GM23338 (cell line): ENCODE data around the gene LRRFIP1. TPM values are rescaled to one million over a fixed set of nuclear protein-coding genes. Genes with fewer than 3 reads are reported as not detected.

Experiments used
- ATAC-seq: fragments of 200-7000 bp; cut with Tn5 transposase; 3 replicates; pipeline ENCODE4 v1.9.1; 2020
- DNase-seq: peaks from one replicate; pipeline ENCODE4 v3.0.0-alpha.2; 2015; ENCODE audit warnings: low spot score
- H2AFZ ChIP-seq: fragments of 200-600 bp; sonication (generic); 2 replicates; pipeline ENCODE4 v1.8.0; 2016; ENCODE audit warnings: antibody characterized with exemption, mild to moderate bottlenecking, moderate library complexity
- H3F3A ChIP-seq: fragments of 200-600 bp; sonication (generic); replicated peaks from 2 replicates; pipeline ENCODE4 v1.8.0; 2017; ENCODE audit warnings: antibody characterized with exemption, mixed run types, low read depth
- H3K27ac ChIP-seq: fragments of 200-600 bp; sonication (generic); 2 replicates; pipeline ENCODE4 v1.6.1; 2016; ENCODE audit warnings: low read depth
- H3K27me3 ChIP-seq: fragments of 200-600 bp; sonication (generic); 2 replicates; pipeline ENCODE4 v1.8.0; 2016; ENCODE audit warnings: mild to moderate bottlenecking, mixed run types, moderate library complexity; ENCODE audit not compliant: insufficient read depth
- H3K36me3 ChIP-seq: fragments of 200-600 bp; sonication (generic); 2 replicates; pipeline ENCODE4 v1.8.0; 2016; ENCODE audit warnings: mild to moderate bottlenecking; ENCODE audit not compliant: insufficient read depth
- H3K4me1 ChIP-seq: fragments of 200-600 bp; sonication (generic); 2 replicates; pipeline ENCODE4 v1.8.0; 2016; ENCODE audit warnings: mild to moderate bottlenecking, moderate library complexity; ENCODE audit not compliant: insufficient read depth
- H3K4me2 ChIP-seq: fragments of 200-600 bp; sonication (generic); 2 replicates; pipeline ENCODE4 v1.7.1; 2017; ENCODE audit warnings: mixed run types
- H3K4me3 ChIP-seq: fragments of 200-600 bp; sonication (generic); 2 replicates; pipeline ENCODE4 v1.6.1; 2016; ENCODE audit warnings: mixed run types
- H3K79me2 ChIP-seq: fragments of 200-600 bp; sonication (generic); replicated peaks from 2 replicates; pipeline ENCODE4 v1.8.0; 2017; ENCODE audit warnings: mild to moderate bottlenecking; ENCODE audit not compliant: insufficient read depth
- H3K9me2 ChIP-seq: fragments of 200-600 bp; sonication (generic); 2 replicates; pipeline ENCODE4 v1.8.0; 2017; ENCODE audit not compliant: insufficient read depth
- H4K20me1 ChIP-seq: fragments of 200-600 bp; sonication (generic); replicated peaks from 2 replicates; pipeline ENCODE4 v1.8.0; 2017; ENCODE audit warnings: mild to moderate bottlenecking; ENCODE audit not compliant: insufficient read depth
- H3K27ac Mint-ChIP-seq: 2 replicates; pipeline ENCODE4 v1.8.0; 2020; ENCODE audit warnings: inconsistent platforms, mild to moderate bottlenecking, moderate library complexity, mixed read lengths
- H3K27me3 Mint-ChIP-seq: 3 replicates; pipeline ENCODE4 v1.8.0; 2022; ENCODE audit warnings: low read depth, mild to moderate bottlenecking, moderate library complexity, mixed read lengths, inconsistent platforms; ENCODE audit not compliant: insufficient read depth, poor library complexity
- H3K36me3 Mint-ChIP-seq: 3 replicates; pipeline ENCODE4 v1.8.0; 2021; ENCODE audit warnings: low read depth, mild to moderate bottlenecking, inconsistent platforms, moderate library complexity, mixed read lengths
- H3K4me1 Mint-ChIP-seq: 3 replicates; pipeline ENCODE4 v1.8.0; 2020; ENCODE audit warnings: mild to moderate bottlenecking, inconsistent platforms, mixed read lengths
- H3K4me3 Mint-ChIP-seq: 3 replicates; pipeline ENCODE4 v1.8.0; 2021; ENCODE audit warnings: moderate library complexity, mild to moderate bottlenecking, inconsistent platforms, mixed read lengths
- H3K9me3 Mint-ChIP-seq: 3 replicates; pipeline ENCODE4 v1.8.0; 2020; ENCODE audit warnings: moderate library complexity, mild to moderate bottlenecking, inconsistent platforms, mixed read lengths
- CREB1 ChIP-seq: fragments of 250-450 bp; sonication (Bioruptor Pico); IDR thresholded peaks from 2 replicates; pipeline ENCODE4 v1.5.0; 2020; ENCODE audit warnings: low read depth, mild to moderate bottlenecking, moderate library complexity
- EZH2 ChIP-seq: fragments of 200-600 bp; sonication (generic); IDR thresholded peaks from one replicate; pipeline ENCODE4 v1.8.0; 2017; ENCODE audit warnings: antibody characterized with exemption, mild to moderate bottlenecking, low read depth; ENCODE audit not compliant: unreplicated experiment
- EZH2phosphoT487 ChIP-seq: fragments of 200-600 bp; sonication (generic); IDR thresholded peaks from one replicate; pipeline ENCODE4 v1.8.1; 2018; ENCODE audit warnings: antibody characterized with exemption; ENCODE audit not compliant: unreplicated experiment
- JUNB ChIP-seq: IDR thresholded peaks from one replicate; pipeline ENCODE4 v1.6.1; 2016; ENCODE audit warnings: antibody characterized with exemption; ENCODE audit not compliant: unreplicated experiment
- NANOG ChIP-seq: IDR thresholded peaks from 2 replicates; pipeline ENCODE4 v1.6.1; 2016; ENCODE audit warnings: antibody characterized with exemption, borderline replicate concordance
- POLR2AphosphoS5 ChIP-seq: IDR thresholded peaks from 2 replicates; pipeline ENCODE4 v1.6.1; 2016; ENCODE audit warnings: antibody characterized with exemption, low read depth
- STAT1 ChIP-seq: IDR thresholded peaks from one replicate; pipeline ENCODE4 v1.6.1; 2016; ENCODE audit warnings: antibody characterized with exemption; ENCODE audit not compliant: unreplicated experiment
- ZNF114 ChIP-seq: fragments of 250-450 bp; sonication (Bioruptor Pico); IDR thresholded peaks from 2 replicates; pipeline ENCODE4 v1.5.0; 2020; ENCODE audit warnings: mild to moderate bottlenecking, moderate library complexity
- ZNF331 ChIP-seq: fragments of 250-450 bp; sonication (Bioruptor Pico); IDR thresholded peaks from 2 replicates; pipeline ENCODE4 v1.5.0; 2020; ENCODE audit warnings: low read depth, mild to moderate bottlenecking, moderate library complexity
- polyA plus RNA-seq: library from polyadenylated mRNA; unstranded; fragments of >200 nt; fragmentation: Nextera tagmentation; extraction: Ambion mirVana; gene quantifications from 2 replicates; pipeline ENCODE4 v1.2.1, GENCODE V29; 2016
- total RNA-seq: library from RNA; depleted of rRNA; stranded (reverse); fragments of >200 nt; shearing (Covaris generic); gene quantifications from 2 replicates; pipeline ENCODE4 v1.2.3, GENCODE V29; 2014
- TF ChIP-seq, protein P1 (sequence below): IDR thresholded peaks from 2 replicates; pipeline ENCODE4 v1.6.1; 2016; ENCODE audit warnings: antibody characterized with exemption
- TF ChIP-seq, protein P2 (sequence below): IDR thresholded peaks from one replicate; pipeline ENCODE4 v1.6.1; 2018; ENCODE audit warnings: antibody characterized with exemption; ENCODE audit not compliant: unreplicated experiment
- TF ChIP-seq, protein P3 (sequence below), 2 experiments: fragments of 200-600 bp in 1 of 2; sonication (generic) in 1 of 2; conservative IDR thresholded peaks; 2 replicates each; pipeline versions ENCODE4 v1.5.1 to v1.6.1; 2016 to 2017; ENCODE audit warnings: antibody characterized with exemption in 2 of 2, low read depth in 2 of 2, mild to moderate bottlenecking in 2 of 2, moderate library complexity in 1 of 2
- TF ChIP-seq, protein P4 (sequence below): fragments of 250-450 bp; sonication (Bioruptor Pico); IDR thresholded peaks from 2 replicates; pipeline ENCODE4 v1.5.0; 2020; ENCODE audit warnings: mild to moderate bottlenecking, moderate library complexity

The LRRFIP1 gene
- total and polyA plus RNA-seq, 2 experiments from 2014 or later: 59.6 to 178 TPM

DNA sequence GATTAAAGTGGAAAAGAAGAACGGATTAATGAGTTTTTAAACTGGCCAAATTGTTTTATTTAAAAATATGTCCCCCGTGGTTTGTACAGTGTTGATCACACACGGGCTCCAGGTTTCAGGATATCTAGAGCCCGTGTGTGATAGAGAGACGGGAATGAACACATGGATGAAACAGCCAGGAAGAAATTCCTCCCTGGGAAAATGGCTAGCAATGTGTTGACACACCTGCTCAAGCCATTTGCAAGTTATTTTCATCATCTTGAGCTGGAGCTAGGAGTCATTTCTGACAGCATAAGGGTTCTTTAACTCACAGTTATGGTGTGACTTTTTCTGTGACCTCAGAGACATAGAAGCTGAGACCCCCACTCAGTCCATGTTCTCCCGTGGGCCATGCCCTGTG is 81.6 kb downstream of the LRRFIP1 start:
- peaks cover 26% of the 10 kb centered on the region for H3K4me1 ChIP-seq
- H3K36me3 ChIP-seq: no peaks in the 10 kb centered on the region
- no peaks in the 10 kb centered on the region for H3K27me3 ChIP-seq
- ATAC-seq (no peak), DNase-seq (peak; percentile 1)
- peaks cover 16% of the 10 kb centered on the region for H3K36me3 Mint-ChIP-seq
- peaks cover 32% of the 10 kb centered on the region for H4K20me1 ChIP-seq
- TF ChIP-seq ZNF114 (no peak), EZH2phosphoT487 (no peak), STAT1 (no peak), JUNB (no peak), ZNF331 (CRISPR knock-in tag) (no peak), EZH2 (no peak), CREB1 (no peak), NANOG (no peak), POLR2AphosphoS5 (no peak)
- TF ChIP-seq, protein P1, sequence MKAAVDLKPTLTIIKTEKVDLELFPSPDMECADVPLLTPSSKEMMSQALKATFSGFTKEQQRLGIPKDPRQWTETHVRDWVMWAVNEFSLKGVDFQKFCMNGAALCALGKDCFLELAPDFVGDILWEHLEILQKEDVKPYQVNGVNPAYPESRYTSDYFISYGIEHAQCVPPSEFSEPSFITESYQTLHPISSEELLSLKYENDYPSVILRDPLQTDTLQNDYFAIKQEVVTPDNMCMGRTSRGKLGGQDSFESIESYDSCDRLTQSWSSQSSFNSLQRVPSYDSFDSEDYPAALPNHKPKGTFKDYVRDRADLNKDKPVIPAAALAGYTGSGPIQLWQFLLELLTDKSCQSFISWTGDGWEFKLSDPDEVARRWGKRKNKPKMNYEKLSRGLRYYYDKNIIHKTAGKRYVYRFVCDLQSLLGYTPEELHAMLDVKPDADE: no peak
- TF ChIP-seq, protein P2, sequence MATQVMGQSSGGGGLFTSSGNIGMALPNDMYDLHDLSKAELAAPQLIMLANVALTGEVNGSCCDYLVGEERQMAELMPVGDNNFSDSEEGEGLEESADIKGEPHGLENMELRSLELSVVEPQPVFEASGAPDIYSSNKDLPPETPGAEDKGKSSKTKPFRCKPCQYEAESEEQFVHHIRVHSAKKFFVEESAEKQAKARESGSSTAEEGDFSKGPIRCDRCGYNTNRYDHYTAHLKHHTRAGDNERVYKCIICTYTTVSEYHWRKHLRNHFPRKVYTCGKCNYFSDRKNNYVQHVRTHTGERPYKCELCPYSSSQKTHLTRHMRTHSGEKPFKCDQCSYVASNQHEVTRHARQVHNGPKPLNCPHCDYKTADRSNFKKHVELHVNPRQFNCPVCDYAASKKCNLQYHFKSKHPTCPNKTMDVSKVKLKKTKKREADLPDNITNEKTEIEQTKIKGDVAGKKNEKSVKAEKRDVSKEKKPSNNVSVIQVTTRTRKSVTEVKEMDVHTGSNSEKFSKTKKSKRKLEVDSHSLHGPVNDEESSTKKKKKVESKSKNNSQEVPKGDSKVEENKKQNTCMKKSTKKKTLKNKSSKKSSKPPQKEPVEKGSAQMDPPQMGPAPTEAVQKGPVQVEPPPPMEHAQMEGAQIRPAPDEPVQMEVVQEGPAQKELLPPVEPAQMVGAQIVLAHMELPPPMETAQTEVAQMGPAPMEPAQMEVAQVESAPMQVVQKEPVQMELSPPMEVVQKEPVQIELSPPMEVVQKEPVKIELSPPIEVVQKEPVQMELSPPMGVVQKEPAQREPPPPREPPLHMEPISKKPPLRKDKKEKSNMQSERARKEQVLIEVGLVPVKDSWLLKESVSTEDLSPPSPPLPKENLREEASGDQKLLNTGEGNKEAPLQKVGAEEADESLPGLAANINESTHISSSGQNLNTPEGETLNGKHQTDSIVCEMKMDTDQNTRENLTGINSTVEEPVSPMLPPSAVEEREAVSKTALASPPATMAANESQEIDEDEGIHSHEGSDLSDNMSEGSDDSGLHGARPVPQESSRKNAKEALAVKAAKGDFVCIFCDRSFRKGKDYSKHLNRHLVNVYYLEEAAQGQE: no peak
- TF ChIP-seq, protein P3, sequence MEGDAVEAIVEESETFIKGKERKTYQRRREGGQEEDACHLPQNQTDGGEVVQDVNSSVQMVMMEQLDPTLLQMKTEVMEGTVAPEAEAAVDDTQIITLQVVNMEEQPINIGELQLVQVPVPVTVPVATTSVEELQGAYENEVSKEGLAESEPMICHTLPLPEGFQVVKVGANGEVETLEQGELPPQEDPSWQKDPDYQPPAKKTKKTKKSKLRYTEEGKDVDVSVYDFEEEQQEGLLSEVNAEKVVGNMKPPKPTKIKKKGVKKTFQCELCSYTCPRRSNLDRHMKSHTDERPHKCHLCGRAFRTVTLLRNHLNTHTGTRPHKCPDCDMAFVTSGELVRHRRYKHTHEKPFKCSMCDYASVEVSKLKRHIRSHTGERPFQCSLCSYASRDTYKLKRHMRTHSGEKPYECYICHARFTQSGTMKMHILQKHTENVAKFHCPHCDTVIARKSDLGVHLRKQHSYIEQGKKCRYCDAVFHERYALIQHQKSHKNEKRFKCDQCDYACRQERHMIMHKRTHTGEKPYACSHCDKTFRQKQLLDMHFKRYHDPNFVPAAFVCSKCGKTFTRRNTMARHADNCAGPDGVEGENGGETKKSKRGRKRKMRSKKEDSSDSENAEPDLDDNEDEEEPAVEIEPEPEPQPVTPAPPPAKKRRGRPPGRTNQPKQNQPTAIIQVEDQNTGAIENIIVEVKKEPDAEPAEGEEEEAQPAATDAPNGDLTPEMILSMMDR (conservative IDR thresholded peaks at IDR 0.05; ENCODE audit: low read depth in 2 of 2): no peak
- TF ChIP-seq, protein P4, sequence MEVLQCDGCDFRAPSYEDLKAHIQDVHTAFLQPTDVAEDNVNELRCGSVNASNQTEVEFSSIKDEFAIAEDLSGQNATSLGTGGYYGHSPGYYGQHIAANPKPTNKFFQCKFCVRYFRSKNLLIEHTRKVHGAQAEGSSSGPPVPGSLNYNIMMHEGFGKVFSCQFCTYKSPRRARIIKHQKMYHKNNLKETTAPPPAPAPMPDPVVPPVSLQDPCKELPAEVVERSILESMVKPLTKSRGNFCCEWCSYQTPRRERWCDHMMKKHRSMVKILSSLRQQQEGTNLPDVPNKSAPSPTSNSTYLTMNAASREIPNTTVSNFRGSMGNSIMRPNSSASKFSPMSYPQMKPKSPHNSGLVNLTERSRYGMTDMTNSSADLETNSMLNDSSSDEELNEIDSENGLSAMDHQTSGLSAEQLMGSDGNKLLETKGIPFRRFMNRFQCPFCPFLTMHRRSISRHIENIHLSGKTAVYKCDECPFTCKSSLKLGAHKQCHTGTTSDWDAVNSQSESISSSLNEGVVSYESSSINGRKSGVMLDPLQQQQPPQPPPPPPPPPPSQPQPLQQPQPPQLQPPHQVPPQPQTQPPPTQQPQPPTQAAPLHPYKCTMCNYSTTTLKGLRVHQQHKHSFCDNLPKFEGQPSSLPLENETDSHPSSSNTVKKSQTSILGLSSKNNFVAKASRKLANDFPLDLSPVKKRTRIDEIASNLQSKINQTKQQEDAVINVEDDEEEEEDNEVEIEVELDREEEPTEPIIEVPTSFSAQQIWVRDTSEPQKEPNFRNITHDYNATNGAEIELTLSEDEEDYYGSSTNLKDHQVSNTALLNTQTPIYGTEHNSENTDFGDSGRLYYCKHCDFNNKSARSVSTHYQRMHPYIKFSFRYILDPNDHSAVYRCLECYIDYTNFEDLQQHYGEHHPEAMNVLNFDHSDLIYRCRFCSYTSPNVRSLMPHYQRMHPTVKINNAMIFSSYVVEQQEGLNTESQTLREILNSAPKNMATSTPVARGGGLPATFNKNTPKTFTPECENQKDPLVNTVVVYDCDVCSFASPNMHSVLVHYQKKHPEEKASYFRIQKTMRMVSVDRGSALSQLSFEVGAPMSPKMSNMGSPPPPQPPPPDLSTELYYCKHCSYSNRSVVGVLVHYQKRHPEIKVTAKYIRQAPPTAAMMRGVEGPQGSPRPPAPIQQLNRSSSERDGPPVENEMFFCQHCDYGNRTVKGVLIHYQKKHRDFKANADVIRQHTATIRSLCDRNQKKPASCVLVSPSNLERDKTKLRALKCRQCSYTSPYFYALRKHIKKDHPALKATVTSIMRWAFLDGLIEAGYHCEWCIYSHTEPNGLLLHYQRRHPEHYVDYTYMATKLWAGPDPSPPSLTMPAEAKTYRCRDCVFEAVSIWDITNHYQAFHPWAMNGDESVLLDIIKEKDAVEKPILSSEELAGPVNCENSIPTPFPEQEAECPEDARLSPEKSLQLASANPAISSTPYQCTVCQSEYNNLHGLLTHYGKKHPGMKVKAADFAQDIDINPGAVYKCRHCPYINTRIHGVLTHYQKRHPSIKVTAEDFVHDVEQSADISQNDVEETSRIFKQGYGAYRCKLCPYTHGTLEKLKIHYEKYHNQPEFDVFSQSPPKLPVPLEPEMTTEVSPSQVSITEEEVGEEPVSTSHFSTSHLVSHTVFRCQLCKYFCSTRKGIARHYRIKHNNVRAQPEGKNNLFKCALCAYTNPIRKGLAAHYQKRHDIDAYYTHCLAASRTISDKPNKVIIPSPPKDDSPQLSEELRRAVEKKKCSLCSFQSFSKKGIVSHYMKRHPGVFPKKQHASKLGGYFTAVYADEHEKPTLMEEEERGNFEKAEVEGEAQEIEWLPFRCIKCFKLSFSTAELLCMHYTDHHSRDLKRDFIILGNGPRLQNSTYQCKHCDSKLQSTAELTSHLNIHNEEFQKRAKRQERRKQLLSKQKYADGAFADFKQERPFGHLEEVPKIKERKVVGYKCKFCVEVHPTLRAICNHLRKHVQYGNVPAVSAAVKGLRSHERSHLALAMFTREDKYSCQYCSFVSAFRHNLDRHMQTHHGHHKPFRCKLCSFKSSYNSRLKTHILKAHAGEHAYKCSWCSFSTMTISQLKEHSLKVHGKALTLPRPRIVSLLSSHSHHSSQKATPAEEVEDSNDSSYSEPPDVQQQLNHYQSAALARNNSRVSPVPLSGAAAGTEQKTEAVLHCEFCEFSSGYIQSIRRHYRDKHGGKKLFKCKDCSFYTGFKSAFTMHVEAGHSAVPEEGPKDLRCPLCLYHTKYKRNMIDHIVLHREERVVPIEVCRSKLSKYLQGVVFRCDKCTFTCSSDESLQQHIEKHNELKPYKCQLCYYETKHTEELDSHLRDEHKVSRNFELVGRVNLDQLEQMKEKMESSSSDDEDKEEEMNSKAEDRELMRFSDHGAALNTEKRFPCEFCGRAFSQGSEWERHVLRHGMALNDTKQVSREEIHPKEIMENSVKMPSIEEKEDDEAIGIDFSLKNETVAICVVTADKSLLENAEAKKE: no peak
- no peak overlapping the region for H3K4me3 ChIP-seq
- H3K27ac ChIP-seq: peak overlapping the region; percentile 63; the same call in 1 of the 2 replicates
- H3K27ac Mint-ChIP-seq: peak overlapping the region; percentile 52
- H2AFZ ChIP-seq: no peak overlapping the region
- no peak overlapping the region for H3K4me3 Mint-ChIP-seq
- H3K9me2 ChIP-seq: no peaks in the 10 kb centered on the region
- H3K4me2 ChIP-seq: no peak overlapping the region
- peaks cover 93% of the 10 kb centered on the region for H3K79me2 ChIP-seq
- peaks cover 6% of the 10 kb centered on the region for H3K27me3 Mint-ChIP-seq
- H3K9me3 Mint-ChIP-seq: no peaks in the 10 kb centered on the region
- H3K4me1 Mint-ChIP-seq: peaks cover 57% of the 10 kb centered on the region
- H3F3A ChIP-seq: no peaks in the 10 kb centered on the region
